NT2/D1 (cell line): ENCODE data around the gene NPC1.

Experiments used
- SUZ12 ChIP-seq: IDR thresholded peaks from 2 replicates; pipeline ENCODE4 v1.6.1; 2011; ENCODE audit not compliant: insufficient read length, insufficient read depth; ENCODE audit errors: extremely low read depth
- YY1 ChIP-seq: IDR thresholded peaks from 2 replicates; pipeline ENCODE4 v1.6.1; 2011; ENCODE audit not compliant: insufficient read length, insufficient read depth
- ZNF274 ChIP-seq: IDR thresholded peaks from 2 replicates; pipeline ENCODE4 v1.6.1; 2011; ENCODE audit warnings: mild to moderate bottlenecking, low read depth, low read length

DNA sequence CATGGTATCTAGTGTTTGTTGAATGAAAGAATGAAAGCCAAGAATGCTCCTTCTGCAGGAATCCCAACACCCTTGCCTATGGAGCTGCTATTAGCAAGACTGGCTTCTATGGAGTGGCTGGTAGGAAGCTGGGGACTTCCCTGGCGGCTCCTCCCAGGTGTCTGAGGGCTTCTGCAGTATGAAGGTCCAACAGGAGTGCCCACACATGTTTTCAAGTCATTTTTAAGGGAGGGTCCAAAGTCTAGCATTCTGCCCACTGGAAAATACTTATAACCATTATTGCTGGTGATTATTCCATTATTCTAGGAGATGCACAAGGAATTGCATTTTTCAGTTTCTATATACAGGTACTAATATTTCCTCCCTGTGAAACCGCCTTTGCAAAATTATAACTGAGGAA, 21.9 kb upstream of the NPC1 start:
- TF ChIP-seq YY1 (no peak), ZNF274 (no peak), SUZ12 (no peak)
